Measurements from ENCODE around the gene PARP12.

Gene PARP12

DNA sequence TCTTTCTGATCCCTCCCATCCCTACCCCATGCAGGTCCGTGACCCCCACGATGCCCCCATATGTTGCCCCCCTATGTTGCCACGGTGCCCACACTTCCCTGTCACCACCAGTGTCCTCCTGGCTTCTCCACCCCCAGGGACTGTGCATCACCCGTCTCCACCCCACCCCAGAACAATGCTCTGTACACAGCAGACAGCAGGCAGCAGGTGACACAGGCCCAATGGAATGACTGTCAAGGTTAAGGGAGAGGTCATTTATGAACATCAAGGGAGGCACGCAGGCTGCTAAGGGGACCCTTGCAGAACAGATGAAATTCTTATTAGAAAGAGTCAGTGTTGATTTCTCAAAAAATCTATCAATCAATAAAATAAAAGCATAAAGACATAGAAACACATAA, 71.5 kb downstream of the PARP12 start:
- Histone ChIP-seq H3K9ac (ENCODE audit: low read depth, low read length) (no peak overlapping the region), H3K27me3 (ENCODE audit: insufficient read depth, low read length, poor library complexity) (no peaks in the 10 kb centered on the region), H3K4me1 (ENCODE audit: insufficient read depth, low read length) (no peaks in the 10 kb centered on the region), H3K4me3 (ENCODE audit: low read depth in 1 of 2, low read length in 2 of 2) (no peak overlapping the region), H3K36me3 (ENCODE audit: insufficient read depth, low read length) (no peaks in the 10 kb centered on the region), H3K4me2 (ENCODE audit: insufficient read depth, low read length) (no peak overlapping the region), H4K20me1 (ENCODE audit: insufficient read depth, low read length) (no peaks in the 10 kb centered on the region), H3K79me2 (ENCODE audit: insufficient read depth, low read length) (no peaks in the 10 kb centered on the region), H3K27ac (ENCODE audit: low read length) (no peak overlapping the region), H3K9me3 (ENCODE audit: insufficient read depth, low read length, severe bottlenecking) (no peaks in the 10 kb centered on the region), H2AFZ (ENCODE audit: low read depth, low read length) (no peak overlapping the region)
- ATAC-seq (ENCODE audit: insufficient read depth, low read depth) (no peak), DNase-seq (no peak)
- TF ChIP-seq EZH2 (IDR thresholded peaks at IDR 0.05; ENCODE audit: borderline replicate concordance, low read depth, low read length, severe bottlenecking) (no peak), CTCF (IDR thresholded peaks at IDR 0.05; ENCODE audit: borderline replicate concordance, extremely low read depth, low read length, poor library complexity, severe bottlenecking) (no peak)

DNA sequence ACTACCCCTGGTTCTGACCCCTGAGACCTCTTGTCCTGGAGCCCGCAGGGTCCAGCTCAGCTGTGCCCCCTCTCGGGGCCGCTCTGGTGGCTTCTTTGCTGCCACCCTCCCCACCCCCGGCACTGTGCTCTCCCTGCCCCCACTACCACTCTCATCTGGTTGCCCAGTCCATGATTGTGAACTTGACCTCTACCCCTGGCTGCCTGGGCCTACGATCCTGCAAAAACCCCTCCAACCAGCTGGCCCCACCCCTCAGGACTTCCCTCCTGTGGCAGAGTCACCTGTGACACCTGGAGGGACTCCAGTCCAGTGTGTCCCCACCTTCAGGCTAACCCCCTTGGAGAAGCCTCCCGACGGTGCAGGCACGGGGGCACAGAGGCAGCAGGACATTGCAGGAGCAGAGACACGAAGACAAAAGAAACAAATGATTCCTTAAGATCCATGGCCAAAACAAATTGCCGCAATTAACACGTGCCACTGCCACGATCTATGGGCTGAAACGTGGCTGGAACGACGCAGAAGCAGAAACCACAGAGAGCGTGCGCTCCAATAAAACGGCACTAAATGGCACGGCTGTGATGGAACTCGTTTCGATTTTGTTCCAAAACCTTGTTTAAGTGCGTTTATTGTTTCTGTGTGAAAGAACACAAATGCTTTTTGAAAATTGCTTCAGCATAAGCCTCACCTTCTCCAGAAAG, 72.0 kb downstream of the PARP12 start:
- Histone ChIP-seq H3K27ac (ENCODE audit: low read length) (no peak overlapping the region), H3K36me3 (ENCODE audit: insufficient read depth, low read length) (no peaks in the 10 kb centered on the region), H3K79me2 (ENCODE audit: insufficient read depth, low read length) (no peaks in the 10 kb centered on the region), H3K4me3 (ENCODE audit: low read depth in 1 of 2, low read length in 2 of 2) (no peak overlapping the region), H3K9me3 (ENCODE audit: insufficient read depth, low read length, severe bottlenecking) (no peaks in the 10 kb centered on the region), H3K27me3 (ENCODE audit: insufficient read depth, low read length, poor library complexity) (no peaks in the 10 kb centered on the region), H3K4me2 (ENCODE audit: insufficient read depth, low read length) (no peak overlapping the region), H3K4me1 (ENCODE audit: insufficient read depth, low read length) (no peaks in the 10 kb centered on the region), H4K20me1 (ENCODE audit: insufficient read depth, low read length) (no peaks in the 10 kb centered on the region), H2AFZ (ENCODE audit: low read depth, low read length) (no peak overlapping the region), H3K9ac (ENCODE audit: low read depth, low read length) (no peak overlapping the region)
- TF ChIP-seq CTCF (IDR thresholded peaks at IDR 0.05; ENCODE audit: borderline replicate concordance, extremely low read depth, low read length, poor library complexity, severe bottlenecking) (no peak), EZH2 (IDR thresholded peaks at IDR 0.05; ENCODE audit: borderline replicate concordance, low read depth, low read length, severe bottlenecking) (no peak)
- no peak for ATAC-seq (ENCODE audit: insufficient read depth, low read depth)
- DNase-seq = no peak

GRCh38 chr7:139990142-139990535, 72.6 kb downstream of the PARP12 start:
- no peak overlapping the region for H3K27ac ChIP-seq (ENCODE audit: low read length)
- H3K79me2 ChIP-seq (ENCODE audit: insufficient read depth, low read length) = no peaks in the 10 kb centered on the region
- no peak for TF ChIP-seq CTCF (IDR thresholded peaks at IDR 0.05; ENCODE audit: borderline replicate concordance, extremely low read depth, low read length, poor library complexity, severe bottlenecking)
- TF ChIP-seq EZH2 (IDR thresholded peaks at IDR 0.05; ENCODE audit: borderline replicate concordance, low read depth, low read length, severe bottlenecking) = no peak
- H3K4me3 ChIP-seq (ENCODE audit: low read depth in 1 of 2, low read length in 2 of 2) = no peak overlapping the region
- no peak for DNase-seq
- no peaks in the 10 kb centered on the region for H3K4me1 ChIP-seq (ENCODE audit: insufficient read depth, low read length)
- no peak overlapping the region for H2AFZ ChIP-seq (ENCODE audit: low read depth, low read length)
- no peak overlapping the region for H3K9ac ChIP-seq (ENCODE audit: low read depth, low read length)
- no peak overlapping the region for H3K4me2 ChIP-seq (ENCODE audit: insufficient read depth, low read length)
- no peaks in the 10 kb centered on the region for H3K36me3 ChIP-seq (ENCODE audit: insufficient read depth, low read length)
- no peaks in the 10 kb centered on the region for H3K27me3 ChIP-seq (ENCODE audit: insufficient read depth, low read length, poor library complexity)
- ATAC-seq (ENCODE audit: insufficient read depth, low read depth) = peak; percentile 37; the same call in 1 of the 3 replicates
- no peaks in the 10 kb centered on the region for H3K9me3 ChIP-seq (ENCODE audit: insufficient read depth, low read length, severe bottlenecking)
- H4K20me1 ChIP-seq (ENCODE audit: insufficient read depth, low read length) = no peaks in the 10 kb centered on the region
